ENCODE data around the gene CREB1.

DNA sequence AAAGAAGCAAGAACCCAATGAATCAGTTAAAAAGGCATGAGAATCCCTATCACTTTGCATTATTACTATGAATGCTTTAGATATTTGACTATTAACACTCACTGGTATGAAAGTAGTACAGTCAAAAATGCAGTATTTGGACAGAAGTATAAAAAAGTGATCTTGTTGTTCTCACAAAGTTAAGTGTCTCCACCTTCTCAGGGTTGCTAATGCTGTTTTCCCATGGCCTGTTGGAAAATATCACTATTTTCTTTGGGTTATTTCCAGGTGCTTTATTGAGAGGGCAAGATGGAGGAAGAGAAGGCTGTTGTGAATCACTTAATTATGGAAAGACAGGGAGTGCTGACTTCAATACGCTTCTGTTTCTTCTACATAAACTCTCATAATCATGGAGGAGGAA, 13.6 kb upstream of the CREB1 start:
- TF ChIP-seq POLR2AphosphoS5 (IDR thresholded peaks at IDR 0.05; ENCODE audit: borderline replicate concordance, low read depth, low read length) (no peak), FOXP2 (optimal IDR thresholded peaks at IDR 0.05; ENCODE audit: control extremely low read depth, extremely low read length, insufficient read depth) (no peak)
